HG03196 (cell line): Measurements from ENCODE around the gene ABLIM2.
A peak's percentile ranks its signal among the peaks of the same experiment; 100 is the strongest.

Source experiments
- ATAC-seq: cut with Tn5 transposase; IDR thresholded peaks from one replicate; pipeline ENCODE4 v1.9.1; 2021; ENCODE audit not compliant: unreplicated experiment

Gene ABLIM2

DNA sequence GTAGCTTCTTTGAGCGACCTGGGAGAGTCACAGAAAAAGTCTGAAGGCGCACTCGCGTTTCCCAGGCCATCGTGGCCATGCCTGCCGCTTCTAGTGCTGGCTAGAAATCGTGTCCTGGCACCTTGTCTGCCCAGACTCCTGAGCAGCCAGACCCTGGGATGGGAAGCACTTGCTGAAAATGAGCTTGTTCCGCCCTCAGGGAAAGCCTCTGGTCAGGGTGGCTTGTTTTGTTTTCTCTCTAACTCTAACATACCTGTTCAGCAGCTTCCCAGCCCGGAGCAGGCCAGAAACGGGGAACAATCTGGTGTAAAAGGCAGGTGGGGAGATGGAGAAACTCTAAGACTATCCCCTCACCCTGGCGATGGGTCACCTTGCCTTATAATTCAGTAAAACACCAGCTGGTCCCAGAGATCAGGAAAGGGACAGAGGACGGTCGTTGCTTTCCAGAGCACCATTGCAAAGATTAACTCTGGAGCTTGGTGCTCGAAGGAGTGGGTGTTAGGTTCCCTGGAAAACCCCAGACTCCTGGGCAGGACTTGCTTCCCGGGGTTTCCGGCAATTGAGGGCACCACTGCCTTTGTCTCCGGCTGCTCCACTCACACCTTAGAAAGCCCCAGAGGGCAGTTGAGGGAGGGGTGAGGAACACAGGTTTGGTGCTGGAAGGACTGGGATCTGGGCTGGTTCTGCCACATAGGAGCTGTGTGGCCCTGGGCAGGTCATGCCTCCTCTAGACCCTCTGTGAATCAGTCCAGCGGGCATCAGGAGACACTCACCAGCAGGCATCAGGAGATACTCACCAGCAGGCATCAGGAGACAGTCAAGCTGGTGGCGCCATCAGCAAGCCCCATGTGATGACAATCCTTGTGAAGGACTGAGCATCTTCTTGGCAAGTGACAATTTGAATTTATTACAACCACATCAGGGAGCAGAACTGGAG is 36.0 kb upstream of the ABLIM2 start:
- ATAC-seq, result no peak

DNA sequence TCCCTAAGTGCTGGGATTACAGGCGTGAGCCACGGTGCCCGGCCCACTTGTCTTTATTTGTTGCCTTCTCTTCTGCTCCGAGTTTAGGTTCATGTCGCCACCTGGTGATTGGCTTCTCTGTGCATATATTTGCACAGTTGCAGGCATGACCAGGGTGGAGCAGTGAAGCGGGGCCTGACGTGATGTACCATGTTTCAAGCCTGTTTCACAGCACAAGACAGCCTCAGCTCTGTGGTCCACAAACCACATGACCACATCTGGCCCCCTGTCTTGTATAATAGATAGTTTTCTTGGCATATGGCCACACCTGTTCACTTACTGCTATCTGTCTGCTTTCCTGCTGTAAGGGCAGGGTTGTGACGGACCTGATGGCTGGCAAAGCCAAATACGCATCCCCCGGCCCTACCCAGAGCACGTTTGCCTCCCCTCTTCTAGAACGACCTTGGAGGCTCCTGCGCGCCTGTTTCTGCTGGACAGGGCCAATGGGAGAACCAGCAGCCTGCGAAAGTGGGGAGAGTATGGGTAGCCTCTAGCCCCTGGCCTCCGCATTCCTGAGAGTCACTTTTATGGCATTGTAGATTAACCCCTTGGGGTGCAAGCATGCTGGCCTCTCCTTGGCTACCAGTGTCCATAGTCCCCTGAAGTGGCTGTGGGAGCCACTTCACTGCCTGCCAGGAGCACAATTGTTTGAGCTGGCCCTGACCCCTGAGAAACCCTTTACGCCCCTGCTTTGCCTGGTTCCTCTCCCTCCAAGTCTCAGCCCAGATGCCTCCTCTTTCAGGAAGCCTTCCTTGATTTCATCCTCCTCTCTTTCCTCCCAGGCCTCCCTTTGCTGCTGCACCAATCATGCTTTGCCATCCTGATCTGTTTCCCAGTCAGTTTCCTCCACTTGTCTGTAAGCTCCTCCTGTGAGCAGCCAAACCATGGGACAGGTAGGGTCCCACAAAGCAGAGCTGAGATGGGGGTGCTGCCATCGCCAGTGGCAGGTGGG is 34.4 kb upstream of the ABLIM2 start:
- peak; percentile 76 for ATAC-seq

- ATAC-seq, result peak; percentile 42
Measured at GRCh38 chr4:8191136-8191747, 32.6 kb upstream of the ABLIM2 start.

- ATAC-seq, result no peak
Measured at GRCh38 chr4:8189551-8190466, 31.2 kb upstream of the ABLIM2 start.

DNA sequence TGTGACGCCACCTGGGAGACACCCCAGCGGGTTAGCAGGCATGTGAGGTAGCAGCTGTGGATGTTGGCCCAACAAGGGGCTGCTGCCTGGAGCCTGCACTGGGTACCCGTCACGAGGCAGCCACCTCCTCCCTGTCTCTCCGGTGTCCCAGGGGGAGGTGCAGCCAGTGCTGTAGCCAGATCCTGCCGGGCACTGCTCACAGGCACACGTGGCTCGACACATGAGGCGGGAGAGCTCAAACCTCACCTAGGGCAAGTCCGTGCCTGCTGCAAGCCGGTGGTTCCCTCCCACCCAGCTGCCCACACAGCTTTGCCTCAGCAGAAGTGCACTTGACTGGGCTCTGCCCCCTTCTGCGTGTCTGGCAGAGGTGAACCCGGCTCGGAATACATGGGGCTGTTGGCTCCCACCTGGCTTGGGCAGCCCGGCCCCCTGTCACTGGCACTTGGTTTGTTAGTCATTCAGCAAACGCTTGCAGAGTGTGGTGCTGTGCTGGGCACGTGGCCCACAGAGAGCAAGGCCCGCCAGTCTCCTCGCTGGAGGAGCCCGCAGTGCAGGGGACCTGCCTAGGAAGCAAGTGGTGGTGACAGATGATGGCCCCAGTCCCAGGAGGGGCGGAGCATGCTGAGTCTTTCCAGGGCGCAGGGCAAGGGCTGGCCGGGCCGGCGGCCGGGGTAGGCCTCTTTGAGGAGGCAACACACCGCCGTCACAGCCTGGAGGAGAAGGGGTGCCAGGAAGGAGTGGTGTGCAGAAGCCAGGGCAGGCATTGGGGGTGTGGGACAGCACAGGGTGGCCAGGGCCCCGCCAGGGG is 30.3 kb upstream of the ABLIM2 start:
- ATAC-seq, result no peak

- ATAC-seq, result no peak
Measured at GRCh38 chr4:8188085-8188484, 29.5 kb upstream of the ABLIM2 start.

DNA sequence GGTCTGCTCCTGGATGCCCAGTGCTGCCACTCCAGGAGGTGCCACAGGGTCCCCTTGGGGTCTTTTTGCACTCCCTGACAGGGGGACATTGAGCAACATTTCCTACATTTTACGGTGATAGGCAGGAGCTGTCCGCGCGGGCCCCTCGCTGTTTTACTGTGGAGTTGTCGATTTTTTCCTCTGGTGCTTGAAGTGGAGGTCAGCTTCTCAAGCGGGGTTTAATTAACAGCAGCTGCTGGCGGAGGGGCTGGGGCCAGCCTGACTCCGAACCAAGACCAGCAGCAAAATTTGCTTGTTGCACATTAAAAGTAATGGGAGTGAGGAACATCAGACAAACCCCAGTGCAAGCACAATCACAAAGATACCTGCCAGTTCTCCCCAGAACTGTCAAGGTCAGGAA is 27.3 kb upstream of the ABLIM2 start:
- no peak for ATAC-seq

DNA sequence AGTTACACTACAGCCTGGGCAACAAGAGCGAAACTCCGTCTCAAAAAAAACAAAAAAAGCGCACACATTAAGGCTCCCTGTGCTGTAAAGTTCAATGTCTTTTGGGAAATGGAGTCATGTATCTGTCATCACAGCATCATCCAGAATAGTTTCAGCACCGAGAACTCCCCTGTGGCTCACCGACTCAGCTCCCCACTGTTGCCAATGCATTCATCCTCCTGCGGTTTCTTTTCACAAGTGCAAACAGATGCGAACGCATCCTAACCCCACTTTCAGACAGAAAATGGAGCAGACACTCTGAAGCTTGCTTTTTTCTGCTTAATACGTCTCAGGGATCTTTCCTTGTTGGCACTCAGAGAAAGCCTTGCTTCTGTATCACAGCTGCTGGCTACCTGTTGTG is 26.7 kb upstream of the ABLIM2 start:
- ATAC-seq, result no peak

DNA sequence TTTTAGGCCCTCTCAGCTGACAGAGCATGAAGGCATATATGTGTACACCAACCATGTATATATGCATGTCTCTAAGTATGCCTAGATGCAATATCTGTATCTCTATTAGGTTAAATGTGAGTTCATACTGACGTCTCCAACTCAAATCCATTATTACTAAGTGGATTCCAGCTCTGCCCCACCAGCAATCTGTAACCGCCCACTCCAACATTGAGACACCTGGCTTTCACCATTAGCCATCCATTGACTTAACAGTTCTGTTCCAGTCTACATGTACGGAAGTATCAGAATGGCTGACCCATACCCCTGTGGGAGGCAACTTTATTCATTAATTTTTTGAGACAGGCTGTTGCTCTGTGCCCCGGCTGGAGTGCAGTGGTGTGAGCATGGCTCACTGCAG is 25.4 kb upstream of the ABLIM2 start:
- ATAC-seq, result no peak

DNA sequence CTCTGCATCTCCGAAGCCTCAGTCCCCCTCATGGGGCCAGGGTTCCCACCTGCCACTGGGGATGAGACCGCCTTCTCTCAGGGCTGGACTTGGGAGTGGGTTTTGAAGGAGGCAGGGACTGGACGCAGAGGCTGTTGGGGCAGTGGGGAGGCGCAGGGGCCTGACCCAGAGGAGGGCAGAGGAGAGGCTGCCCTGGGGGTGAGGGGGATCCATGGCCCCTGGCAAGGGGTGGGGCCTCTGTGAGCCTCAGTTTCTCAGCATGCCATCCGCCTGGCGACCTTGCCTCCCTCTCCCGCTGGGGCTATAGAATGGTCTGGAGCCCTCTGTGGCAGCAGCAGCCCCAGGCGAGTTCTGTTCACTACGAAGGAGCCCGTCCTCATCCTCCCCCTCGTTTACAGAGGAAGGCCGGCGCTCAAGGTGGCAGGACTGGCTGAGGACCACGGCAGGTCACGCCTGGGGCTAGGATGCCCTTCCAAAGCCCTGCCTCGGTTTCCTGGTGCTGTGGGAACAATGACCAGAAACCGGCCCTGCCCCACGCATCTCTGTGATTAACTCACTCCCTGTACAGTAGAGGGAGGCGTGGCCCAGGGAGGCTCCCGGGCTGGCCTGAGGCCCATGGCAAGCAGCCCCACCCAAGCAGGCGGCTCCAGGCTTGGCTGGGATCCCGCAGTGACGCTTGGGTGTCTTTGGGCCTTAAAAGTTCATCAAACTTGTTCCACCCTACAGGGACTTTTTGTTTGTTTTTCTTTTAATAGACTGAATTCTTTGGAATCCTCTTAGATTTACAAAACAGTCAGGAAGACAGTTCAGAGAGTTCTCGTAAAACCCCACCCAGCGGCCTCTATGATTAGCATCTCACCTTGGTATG is 24.5 kb upstream of the ABLIM2 start:
- no peak for ATAC-seq

- no peak for ATAC-seq
Measured at GRCh38 chr4:8182294-8182693, 23.7 kb upstream of the ABLIM2 start.

- no peak for ATAC-seq
Measured at GRCh38 chr4:8181844-8182243, 23.2 kb upstream of the ABLIM2 start.

DNA sequence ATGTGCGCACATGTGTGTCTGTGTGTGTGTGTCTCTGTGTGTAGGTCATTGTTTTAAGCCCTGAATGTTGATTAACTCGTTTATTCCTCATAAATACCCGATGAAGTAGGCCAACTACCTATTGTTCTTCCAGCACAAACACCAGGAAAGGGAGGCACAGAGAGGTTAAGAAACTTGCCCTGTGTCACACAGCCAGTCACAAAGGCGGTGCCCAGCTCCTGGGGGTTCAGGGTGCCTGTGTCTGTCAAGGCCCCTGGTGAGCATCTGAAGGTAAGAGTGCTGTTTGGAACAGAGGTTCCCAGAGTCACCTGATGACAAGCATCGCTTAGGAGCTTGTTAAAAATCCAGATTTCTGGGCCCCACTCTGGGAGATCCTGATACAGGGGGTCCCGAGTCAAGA is 22.5 kb upstream of the ABLIM2 start:
- no peak for ATAC-seq

- ATAC-seq, result no peak
Measured at GRCh38 chr4:8180310-8181093, 21.9 kb upstream of the ABLIM2 start.

DNA sequence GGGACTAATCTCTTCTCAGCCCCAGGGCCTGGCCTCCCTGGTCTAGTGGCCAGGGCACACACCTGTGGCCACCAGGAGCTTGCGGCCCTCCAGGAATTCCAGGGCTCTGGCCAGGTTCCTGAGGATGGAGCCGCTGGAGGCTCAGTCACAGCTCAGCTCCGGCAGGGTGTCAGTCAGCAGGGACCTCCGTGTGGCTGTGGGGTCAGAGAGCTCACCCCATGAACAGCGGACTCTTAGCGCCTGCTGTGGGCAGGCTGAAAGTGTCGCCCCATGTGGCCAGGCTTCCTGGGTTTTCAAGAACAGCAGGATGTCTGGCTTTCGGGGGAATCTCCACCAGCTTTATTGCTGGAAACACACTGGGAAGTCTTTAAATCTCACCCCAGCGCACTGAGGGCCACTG is 21.2 kb upstream of the ABLIM2 start:
- no peak for ATAC-seq

GRCh38 chr4:8179074-8179473 is 20.5 kb upstream of the ABLIM2 start:
- ATAC-seq, result no peak

DNA sequence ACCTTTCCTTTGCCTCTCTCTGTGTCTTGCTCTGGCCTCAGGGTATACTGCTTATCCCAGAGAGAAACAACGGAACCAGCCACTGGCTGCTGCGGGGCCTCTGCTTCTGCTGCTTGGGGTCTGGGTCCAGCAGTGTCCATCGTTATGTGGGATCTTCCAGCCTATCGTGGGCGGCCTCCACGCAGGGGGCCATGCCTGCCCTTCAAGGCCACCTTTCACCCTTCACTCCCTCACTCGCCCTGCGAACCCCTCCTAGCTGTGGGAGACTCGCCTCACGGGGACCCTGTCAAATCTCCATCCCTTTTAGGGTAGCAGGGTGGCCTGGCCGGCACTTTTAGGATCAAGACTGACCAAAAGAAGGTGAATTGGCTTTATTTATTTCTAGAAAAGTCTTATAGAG is 19.3 kb upstream of the ABLIM2 start:
- ATAC-seq, result no peak

GRCh38 chr4:8177552-8177951 is 18.9 kb upstream of the ABLIM2 start:
- no peak for ATAC-seq
